Activated CD4-positive, alpha-beta T cell treated with anti-CD3 and anti-CD28 coated beads for 1 hour (primary cell): ENCODE results near the gene PLD1.

ENCODE experiments used
- DNase-seq: peaks from one replicate; pipeline ENCODE4 v3.0.0-alpha.2; 2020

Gene PLD1

GRCh38 chr3:171838218-171838720, 28.0 kb upstream of the PLD1 start:
- DNase-seq, result no peak

GRCh38 chr3:171837698-171838097, 27.4 kb upstream of the PLD1 start:
- DNase-seq, result no peak

DNA sequence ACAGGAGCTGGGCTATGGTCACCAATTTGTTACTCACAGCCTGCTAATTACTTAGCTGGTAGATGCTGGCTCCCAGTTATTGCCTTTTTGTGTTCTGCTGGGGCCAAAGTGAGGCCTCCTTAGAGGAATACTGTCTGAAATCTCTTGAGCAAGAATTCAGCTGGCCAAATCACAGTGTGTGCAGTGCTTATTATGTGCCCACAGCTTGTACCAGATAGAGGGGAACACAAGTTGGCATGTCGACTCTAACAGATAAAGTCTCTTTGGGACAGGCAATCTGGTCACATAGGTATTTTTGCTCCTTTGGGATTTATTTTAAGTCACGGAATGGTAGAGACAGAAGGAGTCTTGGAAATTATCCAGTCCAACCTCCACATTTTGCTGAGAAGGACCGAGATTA, 26.6 kb upstream of the PLD1 start:
- DNase-seq, result no peak

GRCh38 chr3:171835613-171836012, 25.3 kb upstream of the PLD1 start:
- no peak for DNase-seq

DNA sequence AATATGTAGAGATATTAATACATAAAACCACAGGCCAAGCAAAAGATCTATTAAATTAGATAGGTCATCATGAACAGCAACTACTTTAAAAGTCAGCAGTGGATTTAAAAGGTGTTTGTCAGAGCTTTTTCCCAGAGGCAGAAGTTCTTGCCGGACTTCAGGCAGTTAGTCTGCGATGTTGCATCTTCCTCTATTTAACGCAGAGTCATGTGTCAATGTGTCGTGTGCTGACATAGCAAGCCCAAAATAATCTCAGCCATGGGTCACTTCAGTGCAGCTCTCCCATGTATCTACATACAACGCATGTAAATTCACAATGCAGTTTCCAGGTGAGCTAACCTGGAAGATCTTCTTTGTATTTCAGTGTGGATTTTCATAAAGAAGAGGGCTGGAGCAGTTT, 24.8 kb upstream of the PLD1 start:
- no peak for DNase-seq

- DNase-seq, result no peak
Measured at GRCh38 chr3:171834461-171834801, 24.1 kb upstream of the PLD1 start.

DNA sequence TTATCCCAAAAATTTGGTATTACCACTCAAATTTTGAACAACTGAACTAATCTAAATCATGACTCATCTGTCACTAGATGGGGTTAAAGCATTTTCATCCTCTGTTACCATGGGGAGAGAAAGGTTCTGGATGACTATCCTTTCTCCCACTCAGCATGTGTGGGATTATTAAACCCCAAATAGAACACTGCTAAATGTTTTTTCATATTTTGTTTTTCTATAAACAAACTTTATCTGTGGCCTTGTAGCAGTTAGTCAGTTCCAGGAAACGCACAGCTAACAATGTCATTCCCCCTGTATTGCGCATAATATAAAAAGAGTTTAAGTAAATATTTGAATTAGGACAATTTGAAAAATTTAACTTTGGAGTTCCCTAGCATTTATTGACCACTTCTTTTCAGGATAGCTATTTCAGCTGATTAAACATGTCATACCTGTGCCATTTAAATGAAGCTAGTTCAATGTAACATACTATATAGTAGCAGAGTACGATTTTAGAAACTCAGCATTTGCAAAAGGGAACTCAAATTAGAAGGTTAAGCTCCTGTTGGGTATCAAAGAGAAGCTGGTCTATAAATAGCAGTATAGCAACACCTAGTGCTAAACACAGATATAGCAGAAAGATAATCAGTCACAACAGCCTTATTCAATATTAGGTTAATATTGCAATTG, 23.6 kb upstream of the PLD1 start:
- no peak for DNase-seq

DNA sequence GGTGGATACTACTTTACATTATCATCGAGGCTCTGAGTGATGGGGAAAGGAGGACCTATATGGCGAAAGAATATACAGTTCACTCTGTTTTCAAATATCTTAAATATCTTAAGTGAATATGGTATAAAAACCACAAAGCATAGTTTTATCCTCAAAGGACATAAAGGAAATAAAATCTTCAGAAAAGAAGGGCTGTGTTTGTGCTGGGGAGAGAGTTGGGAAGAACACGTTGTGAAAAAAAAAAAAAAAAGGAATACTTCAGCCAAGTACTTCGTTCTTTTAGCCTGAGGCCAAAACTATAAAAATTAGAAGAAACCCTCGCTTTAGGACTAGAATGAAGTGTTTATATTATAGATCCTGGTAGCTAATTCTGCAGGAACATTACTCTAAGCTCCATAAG, 22.7 kb upstream of the PLD1 start:
- no peak for DNase-seq

DNA sequence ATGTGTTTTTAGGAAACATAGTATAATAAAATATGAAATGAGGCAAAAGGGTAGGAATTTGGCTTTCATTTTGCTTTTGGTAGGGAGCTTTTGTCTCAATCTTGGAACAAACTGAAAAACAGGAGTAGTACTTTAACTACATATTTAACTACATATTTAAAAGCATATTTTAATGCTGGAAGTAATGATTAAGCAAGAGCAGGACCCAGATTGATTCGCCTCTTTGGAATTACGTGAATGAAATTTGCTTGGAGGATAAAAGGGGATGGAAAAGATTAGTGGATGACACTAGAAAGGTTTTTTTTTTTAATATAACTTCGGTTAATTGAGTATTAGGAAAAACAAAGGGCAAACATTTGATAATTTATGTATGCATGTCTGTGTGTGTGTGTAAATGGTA, 21.7 kb upstream of the PLD1 start:
- no peak for DNase-seq

DNA sequence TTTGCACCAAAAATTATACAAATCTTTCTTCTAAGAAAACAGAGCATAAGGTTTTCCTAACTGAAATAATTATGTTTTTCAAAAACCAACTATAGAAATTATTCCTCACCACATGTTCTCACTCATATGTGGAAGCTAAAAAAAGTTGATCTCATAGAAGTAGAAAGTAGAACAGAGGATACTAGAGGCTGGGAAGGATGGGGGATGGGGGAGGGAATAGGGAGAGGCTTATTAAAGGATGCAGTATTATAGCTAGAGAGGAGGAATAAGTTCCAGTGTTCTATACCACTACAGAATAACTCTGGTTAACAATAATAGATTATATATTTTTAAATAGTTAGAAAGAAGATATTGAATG, 20.2 kb upstream of the PLD1 start:
- no peak for DNase-seq

- no peak for DNase-seq
Measured at GRCh38 chr3:171829841-171830517, 19.7 kb upstream of the PLD1 start.

DNA sequence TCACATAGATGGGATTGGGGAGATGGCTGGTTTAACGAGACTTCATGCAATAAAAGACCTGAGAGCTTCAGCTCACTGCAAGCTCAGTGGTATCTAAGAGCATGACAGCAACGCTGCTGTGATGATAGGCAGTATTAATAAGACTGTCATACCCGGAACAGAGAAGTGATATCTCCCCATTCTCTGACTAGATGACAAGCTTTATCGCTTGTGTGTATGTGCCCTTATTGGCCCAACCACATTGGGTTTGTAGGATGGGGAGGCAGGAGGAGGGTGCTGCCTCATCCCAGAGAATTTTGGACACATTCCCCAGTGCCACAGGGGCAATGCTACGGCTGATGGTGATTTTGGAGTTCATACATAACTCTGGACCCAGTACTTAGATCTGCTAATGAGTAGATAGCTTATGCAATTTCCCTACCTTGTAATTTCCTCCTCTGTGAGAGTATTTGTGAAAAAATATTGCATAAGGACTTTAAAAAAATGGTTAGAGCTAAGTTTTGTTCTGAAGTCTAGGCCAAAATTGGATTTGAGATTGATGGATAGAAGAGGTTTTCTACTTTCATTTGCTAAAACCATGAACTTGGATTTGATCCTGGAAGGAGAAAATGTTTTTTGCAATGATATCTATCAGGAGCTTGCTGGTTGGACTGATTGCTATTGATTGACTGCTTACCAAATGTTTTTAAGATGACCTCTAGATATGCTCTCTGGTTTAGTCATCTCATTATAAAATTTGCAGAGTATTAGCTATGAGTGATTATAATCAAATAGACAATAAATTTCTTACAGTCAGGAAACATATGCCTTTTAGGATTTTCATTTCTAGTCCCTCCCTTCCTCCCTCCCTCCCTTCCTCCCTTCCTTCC, 18.9 kb upstream of the PLD1 start:
- DNase-seq, result no peak

DNA sequence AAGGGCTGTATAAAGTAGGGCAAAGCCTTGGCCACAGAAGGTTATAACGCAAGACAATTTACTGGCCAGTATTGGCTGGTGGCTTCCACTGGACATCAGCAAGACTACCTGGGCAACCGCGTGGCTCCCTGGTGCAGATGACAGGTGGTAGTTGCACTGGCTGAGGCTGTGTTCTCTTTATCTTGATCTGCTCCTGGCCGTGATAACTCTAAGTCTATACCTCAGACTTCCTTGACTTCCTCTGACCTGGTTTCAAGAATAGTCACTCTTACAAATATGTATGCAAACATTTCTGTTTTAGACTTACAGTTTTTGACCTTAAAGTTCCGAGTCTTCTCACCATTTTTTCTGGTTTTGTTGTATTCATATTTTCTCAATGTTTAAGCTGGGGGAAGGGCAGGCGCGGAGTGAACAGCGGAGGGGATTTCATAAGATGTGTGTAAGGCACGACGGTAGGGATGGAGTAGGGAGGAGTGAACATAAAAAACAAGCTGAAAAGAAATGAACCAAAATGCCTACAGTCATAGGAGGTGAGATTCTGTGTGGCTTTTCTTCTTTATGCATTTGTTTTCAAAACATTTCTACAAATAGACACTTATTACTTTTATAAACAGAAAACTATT, 17.7 kb upstream of the PLD1 start:
- no peak for DNase-seq

DNA sequence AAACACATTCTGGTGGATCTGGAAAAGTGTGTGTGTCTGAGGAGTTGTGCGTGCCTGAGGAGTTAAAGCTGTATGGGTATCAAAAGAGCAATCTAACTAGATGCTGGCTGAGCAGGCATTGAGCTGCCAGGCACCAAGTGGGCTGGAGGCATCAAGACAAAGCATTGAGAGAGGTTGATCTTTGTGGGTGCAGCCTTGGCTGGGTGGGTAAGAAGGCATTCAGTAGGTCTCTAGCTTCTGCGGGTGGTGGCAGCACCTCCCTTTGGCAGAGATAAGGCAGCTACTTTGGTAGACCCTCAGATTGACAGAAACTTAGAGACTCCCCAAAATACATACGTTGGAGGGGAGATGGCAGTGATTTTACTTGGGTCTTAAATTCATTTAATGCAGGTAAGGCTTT, 17.1 kb upstream of the PLD1 start:
- no peak for DNase-seq

GRCh38 chr3:171825222-171825828, 15.0 kb upstream of the PLD1 start:
- DNase-seq, result no peak

- DNase-seq, result no peak
Measured at GRCh38 chr3:171824824-171825221, 14.5 kb upstream of the PLD1 start.

DNA sequence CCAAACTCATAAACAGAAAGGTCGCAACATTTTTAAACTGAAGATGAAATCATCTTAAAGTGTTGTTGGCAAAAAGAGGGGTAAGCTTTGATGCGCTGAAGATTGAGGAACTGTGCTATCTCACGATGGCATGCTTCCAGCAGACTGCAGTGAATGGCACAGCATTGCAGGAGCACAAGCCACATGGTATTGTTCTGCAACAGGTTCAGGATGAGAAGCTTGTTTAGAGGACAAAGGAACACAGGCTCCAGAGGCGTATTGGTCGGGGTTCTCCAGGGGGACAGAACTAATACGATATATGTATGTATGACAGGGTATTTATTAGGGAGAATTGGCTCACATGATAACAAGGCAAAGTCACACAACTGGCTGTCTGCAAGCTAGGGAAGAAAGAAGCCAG, 13.8 kb upstream of the PLD1 start:
- no peak for DNase-seq

DNA sequence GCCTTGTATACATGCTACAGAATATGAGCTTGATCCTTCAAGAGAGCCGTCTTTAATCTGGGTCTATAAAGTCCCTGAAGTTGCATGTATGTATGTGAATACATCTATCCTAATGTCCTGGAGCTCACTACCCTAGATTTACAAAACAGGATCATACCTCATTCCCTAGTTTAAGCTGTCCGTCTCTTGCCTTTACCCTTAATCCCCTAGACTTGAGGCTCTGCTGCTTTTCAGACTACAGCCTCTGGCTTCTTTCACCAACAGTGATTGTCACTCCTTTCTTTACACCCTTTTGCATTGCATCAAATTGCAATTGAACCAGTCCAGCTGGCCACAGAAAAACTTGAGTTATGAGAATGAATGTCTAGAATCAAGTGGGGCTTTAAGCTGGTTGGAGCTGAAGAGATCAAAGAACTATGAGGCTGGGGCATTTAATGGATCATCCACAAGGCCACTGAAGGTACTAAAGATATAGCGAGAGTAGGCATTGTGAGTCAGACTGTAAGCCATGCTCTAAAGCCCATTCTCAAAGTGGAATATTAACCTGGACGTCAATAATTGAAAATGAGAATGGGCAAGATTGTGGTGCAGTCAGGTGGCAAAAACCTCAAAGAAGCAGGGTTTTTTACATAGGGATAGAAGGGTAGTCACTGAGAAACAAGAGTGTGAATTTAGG, 12.3 kb upstream of the PLD1 start:
- DNase-seq, result no peak

DNA sequence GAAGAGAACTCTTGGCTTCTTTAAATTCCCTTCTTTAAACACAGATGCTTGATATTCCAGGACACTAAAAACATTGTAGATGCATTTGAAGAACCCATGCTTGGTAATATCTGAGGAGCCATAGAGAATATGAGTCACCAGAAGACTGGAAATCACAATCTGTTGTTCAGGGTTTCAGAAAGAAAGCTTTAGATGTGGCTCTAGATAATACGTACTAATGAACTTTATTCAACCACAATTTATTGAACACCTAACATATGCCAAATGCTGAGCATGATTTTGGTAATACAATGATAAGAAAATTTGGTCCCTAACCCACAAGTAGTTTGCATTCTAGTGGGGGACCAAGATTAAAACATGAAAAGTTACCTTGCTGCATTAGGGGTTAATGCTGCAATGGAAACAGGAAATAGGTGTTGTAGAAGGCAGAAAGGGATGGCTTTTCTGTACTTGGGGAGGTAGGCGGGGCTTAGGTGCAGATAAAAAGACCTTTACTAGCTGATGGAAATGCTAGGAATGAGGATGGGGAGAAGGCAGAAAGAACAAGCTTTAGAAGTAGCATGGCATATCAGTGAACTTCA, 11.6 kb upstream of the PLD1 start:
- no peak for DNase-seq

DNA sequence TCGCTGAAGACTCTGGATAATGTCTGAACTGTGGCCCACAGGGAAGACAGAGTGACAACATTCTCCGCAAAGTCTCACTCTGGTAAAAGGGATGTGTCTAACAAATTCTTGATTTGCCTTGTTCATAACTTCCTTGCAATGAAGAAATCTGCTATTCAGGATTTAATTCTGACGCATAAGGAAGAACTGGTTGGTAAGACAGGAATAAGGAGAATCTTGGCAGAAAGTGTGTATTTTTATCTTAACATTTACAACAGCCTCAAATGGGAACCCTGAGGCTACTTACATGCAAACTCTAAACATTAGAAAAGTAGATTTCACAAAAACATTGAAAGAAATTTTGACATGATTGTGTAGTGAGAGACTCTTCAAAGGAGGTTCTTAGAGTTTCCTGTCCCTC, 10.8 kb upstream of the PLD1 start:
- no peak for DNase-seq

- no peak for DNase-seq
Measured at GRCh38 chr3:171817074-171817800, 7.0 kb upstream of the PLD1 start.
